Measurements from ENCODE around the gene SFXN5. TPM values are rescaled to one million over a fixed set of nuclear protein-coding genes. Genes with fewer than 3 reads are reported as not detected.

The SFXN5 gene
- total and polyA plus RNA-seq, 2 of the 8 experiments (the other 6 are each of a cell fraction or from before 2014, with no cell fraction given) = 29.3 to 33.1 TPM

DNA sequence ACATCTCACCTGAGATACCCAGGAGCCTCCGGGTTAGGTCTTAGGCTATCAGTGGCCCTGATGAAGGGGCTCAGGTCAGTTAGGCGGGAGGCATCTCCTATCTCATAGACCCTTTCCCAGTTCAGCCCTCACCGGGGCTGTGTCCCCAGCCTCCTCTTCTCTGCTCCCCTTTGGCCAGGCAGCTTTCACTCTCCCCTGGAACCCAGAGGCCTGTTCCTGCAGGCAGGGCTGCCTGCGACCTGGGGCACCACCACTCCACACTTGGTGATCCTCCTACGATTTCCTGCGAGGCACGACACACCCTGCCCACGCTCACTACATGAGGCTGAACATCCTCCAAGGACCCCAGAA is 51.2 kb downstream of the SFXN5 start:
- ChIA-PET POLR2A (ENCODE audit: partially characterized antibody) (interaction anchor here (1.5 kb wide), 1 partner anchor 14 kb away, joined by 3 read pairs; no protein-coding TSS in a partner anchor), CTCF (ENCODE audit: partially characterized antibody) (interaction anchor here (0.6 to 2.2 kb wide), 5 partner anchors 17 to 157 kb away, joined by 3 to 7 read pairs (median 4); no protein-coding TSS in a partner anchor)
- H4K20me1 ChIP-seq (replicated peaks in 1 of 2; ENCODE audit: control insufficient read depth in 1 of 2, insufficient read depth in 2 of 2, low read length in 2 of 2) = peaks cover 0 to 2% of the 10 kb centered on the region in 2 experiments
- H2BK15ac ChIP-seq (ENCODE audit: low read length) = 0 out of 2 replicates have a peak overlapping the region, but pooled peaks have one; percentile 16
- no peaks in the 10 kb centered on the region; a peak in 1 of 7 replicates for H3K4me1 ChIP-seq (replicated peaks in 1 of 4; ENCODE audit: control insufficient read depth in 3 of 4, insufficient read depth in 4 of 4, low read length in 3 of 4)
- H3K4me3 ChIP-seq (ENCODE audit: extremely low read depth in 1 of 4, insufficient read depth in 2 of 4, low read depth in 3 of 4, low read length in 4 of 4) = no peak overlapping the region
- no peak overlapping the region for H4K5ac ChIP-seq (ENCODE audit: insufficient read length, low read depth, low read length)
- no peaks in the 10 kb centered on the region for H3K36me3 ChIP-seq (ENCODE audit: control insufficient read depth in 2 of 4, insufficient read depth in 4 of 4, low read length in 3 of 4)
- no peak overlapping the region for H3K4ac ChIP-seq (replicated peaks; ENCODE audit: insufficient read length, low read depth, low read length)
- no peaks in the 10 kb centered on the region for H3K27me3 ChIP-seq (replicated peaks in 1 of 4; ENCODE audit: control insufficient read depth in 3 of 4, extremely low read depth in 1 of 4, insufficient read depth in 3 of 4, low read length in 3 of 4)
- H3K18ac ChIP-seq (ENCODE audit: extremely low read depth, low read length) = no peak overlapping the region
- H3K23ac ChIP-seq (ENCODE audit: insufficient read length) = no peak overlapping the region
- H3K79me2 ChIP-seq (ENCODE audit: control insufficient read depth in 1 of 2, insufficient read depth in 2 of 2, low read length in 2 of 2) = no peaks in the 10 kb centered on the region
- H3K14ac ChIP-seq (ENCODE audit: insufficient read length) = no peak overlapping the region
- no peak overlapping the region for H2BK20ac ChIP-seq (ENCODE audit: low read length)
- H2BK120ac ChIP-seq (replicated peaks; ENCODE audit: low read depth, low read length) = no peak overlapping the region
- 91% methylated on average over 8 of the region's 8 CpGs; no CpG with 5 or more reads in 1 of the 2 experiments for WGBS, 2 experiments (ENCODE audit: extremely low coverage in 1 of 2, insufficient coverage in 1 of 2, insufficient read length in 1 of 2, insufficient replicate concordance in 2 of 2, low coverage in 1 of 2, low lambda C conversion rate in 2 of 2, missing lambda C conversion rate in 1 of 2)
- H4K8ac ChIP-seq (ENCODE audit: extremely low read depth, insufficient read depth, low read length) = no peak overlapping the region
- no peak overlapping the region for H3K4me2 ChIP-seq (ENCODE audit: insufficient read depth in 1 of 2, low read depth in 2 of 2, low read length in 2 of 2)
- no peak overlapping the region for H2BK12ac ChIP-seq (ENCODE audit: low read depth, low read length)
- no peak overlapping the region for H3K56ac ChIP-seq (replicated peaks; ENCODE audit: insufficient read length, low read depth, low read length)
- H2AK5ac ChIP-seq (ENCODE audit: low read depth, low read length) = no peak overlapping the region
- H2AFZ ChIP-seq (ENCODE audit: low read length) = no peak overlapping the region
- no peaks in the 10 kb centered on the region for H3K9me3 ChIP-seq (ENCODE audit: insufficient read depth in 2 of 2, low read depth in 1 of 2, low read length in 1 of 2)
- H2BK5ac ChIP-seq (ENCODE audit: low read depth, low read length) = no peak overlapping the region
- no peak for FAIRE-seq
- no peak overlapping the region for H3K9ac ChIP-seq (replicated peaks in 1 of 4; ENCODE audit: extremely low read depth in 1 of 4, low read depth in 3 of 4, low read length in 3 of 4)
- no peaks in the 10 kb centered on the region for H3K79me1 ChIP-seq (ENCODE audit: low read depth, low read length)
- H3K23me2 ChIP-seq (ENCODE audit: low read depth, low read length) = no peaks in the 10 kb centered on the region
- no peak overlapping the region for H3K27ac ChIP-seq (ENCODE audit: low read depth, low read length)
- no peak overlapping the region for H4K91ac ChIP-seq (replicated peaks; ENCODE audit: insufficient read length, low read length)
- no peak for DNase-seq (ENCODE audit: low read depth in 1 of 2, low spot score in 2 of 2)
- TF ChIP-seq KDM1A (IDR thresholded peaks at IDR 0.05; ENCODE audit: borderline replicate concordance, low read length) (no peak), TBP (IDR thresholded peaks at IDR 0.05; ENCODE audit: low read depth, low read length) (no peak), POLR2A (IDR thresholded peaks at IDR 0.05; ENCODE audit: control extremely low read depth in 1 of 2, low read depth in 2 of 2, low read length in 2 of 2) (no peak), GABPA (IDR thresholded peaks at IDR 0.05; ENCODE audit: borderline replicate concordance, insufficient read depth, low read length) (no peak), NANOG (IDR thresholded peaks at IDR 0.05; ENCODE audit: insufficient read depth, low read depth, low read length, poor library complexity, severe bottlenecking) (no peak), SAP30 (IDR thresholded peaks at IDR 0.05; ENCODE audit: insufficient read depth, insufficient replicate concordance, low read length) (no peak), BCL11A (IDR thresholded peaks at IDR 0.05; ENCODE audit: low read depth in 2 of 2, low read length in 2 of 2) (no peak), YY1 (IDR thresholded peaks at IDR 0.05; ENCODE audit: low read depth, low read length) (no peak), SIN3A (conservative IDR thresholded peaks at IDR 0.05 in 1 of 2, IDR thresholded peaks at IDR 0.05 in 1 of 2; ENCODE audit: low read depth in 1 of 2, low read length in 2 of 2) (no peak), ZNF274 (IDR thresholded peaks at IDR 0.05; ENCODE audit: borderline replicate concordance, extremely low read depth, low read length) (no peak), CBX8 (IDR thresholded peaks at IDR 0.05; ENCODE audit: borderline replicate concordance, low read depth, low read length) (no peak), RFX5 (IDR thresholded peaks at IDR 0.05; ENCODE audit: borderline replicate concordance, low read depth, low read length) (no peak), FOSL1 (IDR thresholded peaks at IDR 0.05; ENCODE audit: insufficient read depth, low read depth, low read length) (no peak)
- TF ChIP-seq, protein P1, sequence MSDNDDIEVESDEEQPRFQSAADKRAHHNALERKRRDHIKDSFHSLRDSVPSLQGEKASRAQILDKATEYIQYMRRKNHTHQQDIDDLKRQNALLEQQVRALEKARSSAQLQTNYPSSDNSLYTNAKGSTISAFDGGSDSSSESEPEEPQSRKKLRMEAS (IDR thresholded peaks at IDR 0.05) = no peak
